Left lung (tissue), 10 donors: Measurements from ENCODE around the gene RABGEF1. TPM values are rescaled to one million over a fixed set of nuclear protein-coding genes. Genes with fewer than 3 reads are reported as not detected.

ENCODE experiments used
- ATAC-seq: fragments of 200-7000 bp; cut with Tn5 transposase; one replicate; pipeline ENCODE4 v1.9.1; 2020; ENCODE audit warnings: moderate library complexity
- DNase-seq, 4 donors: peaks; one replicate each; pipeline ENCODE4 v3.0.0-alpha.2; 2013 to 2020
- H3K27ac ChIP-seq, 2 donors: fragments of 200-600 bp; sonication (generic) in 1 of 2; one replicate each; pipeline versions ENCODE4 v1.5.0 to v1.8.0; 2020 to 2021
- H3K27me3 ChIP-seq, 2 donors: fragments of 200-600 bp; sonication (generic) in 1 of 2; one replicate each; pipeline versions ENCODE4 v1.5.0 to v1.8.0; 2020 to 2021
- H3K36me3 ChIP-seq, 2 donors: fragments of 200-600 bp; sonication (generic) in 1 of 2; one replicate each; pipeline versions ENCODE4 v1.5.0 to v1.8.0; 2020 to 2021
- H3K4me1 ChIP-seq, 2 donors: fragments of 200-600 bp; one replicate each; pipeline ENCODE4 v1.8.0; 2021
- H3K4me3 ChIP-seq, 2 donors: fragments of 200-600 bp; sonication (generic) in 1 of 2; one replicate each; pipeline versions ENCODE4 v1.5.0 to v1.8.0; 2020 to 2021; ENCODE audit warnings: mild to moderate bottlenecking in 1 of 2
- H3K9me3 ChIP-seq, 2 donors: fragments of 200-600 bp; sonication (generic) in 1 of 2; one replicate each; pipeline versions ENCODE4 v1.5.0 to v1.8.0; 2020 to 2021
- CTCF ChIP-seq, 2 donors: fragments of 200-600 bp; sonication (generic) in 1 of 2; IDR thresholded peaks; one replicate each; pipeline versions ENCODE4 v1.5.0 to v1.8.0; 2021; ENCODE audit warnings: antibody characterized with exemption in 2 of 2
- intact Hi-C, 2 donors: fragments of 100-400 bp; cut with DNase I; formaldehyde crosslinking; loops; one replicate each; pipeline versions ENCODE4 v1.11.2 to v1.14.2; 2022
- polyA plus RNA-seq, 6 donors: library from polyadenylated mRNA; unstranded; fragments of 120-200 nt; gene quantifications; one replicate each; pipeline ENCODE4 v1.2.1, GENCODE V29; 2013; ENCODE audit not compliant: insufficient read length in 6 of 6
- total RNA-seq, 2 donors: library from RNA; stranded (reverse); fragmentation: NEBNext Ultra II Directional; extraction: Animal tissue kit (Norgen Biotek cat#: 25700); gene quantifications; one replicate each; pipeline ENCODE4 v1.2.1, GENCODE V29; 2021
- donor health status: DM: no; HTN: yes; CAD: no.
- donor health status: DM: no; HTN: no; CAD: no.

Gene RABGEF1
- total and polyA plus RNA-seq, 8 donors, result 22.5 to 38.9 (median 32.4) TPM

DNA sequence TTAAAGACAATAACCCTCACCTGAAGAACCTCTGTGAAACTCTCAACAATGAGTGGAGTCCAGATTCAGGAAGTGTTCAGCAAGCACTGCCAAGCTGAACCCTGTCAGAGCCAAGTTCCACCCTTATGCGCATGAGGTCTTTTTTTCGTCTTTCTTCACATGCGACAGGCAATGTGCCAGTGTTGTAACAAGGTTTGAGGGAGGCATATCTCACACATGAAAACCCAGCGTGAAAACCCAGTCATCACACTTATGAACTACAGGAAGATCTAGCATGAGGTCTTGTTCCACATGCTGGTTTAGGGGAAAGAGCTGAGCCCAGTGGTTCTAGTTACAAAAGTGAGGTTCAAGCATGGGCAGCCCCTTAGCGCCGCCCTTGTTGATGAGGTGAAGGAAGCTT, 49.7 kb downstream of the RABGEF1 start:
- Histone ChIP-seq H3K36me3 (peaks cover 0 to 82% of the 10 kb centered on the region in 2 donors), H3K4me3 (no peak overlapping the region), H3K27ac (no peak overlapping the region), H3K27me3 (no peaks in the 10 kb centered on the region), H3K9me3 (no peaks in the 10 kb centered on the region), H3K4me1 (no peaks in the 10 kb centered on the region)
- no peak for ATAC-seq
- TF ChIP-seq CTCF (IDR thresholded peaks at IDR 0.05), result no peak
- intact Hi-C loops, result no loop called here
- DNase-seq, result no peak

DNA sequence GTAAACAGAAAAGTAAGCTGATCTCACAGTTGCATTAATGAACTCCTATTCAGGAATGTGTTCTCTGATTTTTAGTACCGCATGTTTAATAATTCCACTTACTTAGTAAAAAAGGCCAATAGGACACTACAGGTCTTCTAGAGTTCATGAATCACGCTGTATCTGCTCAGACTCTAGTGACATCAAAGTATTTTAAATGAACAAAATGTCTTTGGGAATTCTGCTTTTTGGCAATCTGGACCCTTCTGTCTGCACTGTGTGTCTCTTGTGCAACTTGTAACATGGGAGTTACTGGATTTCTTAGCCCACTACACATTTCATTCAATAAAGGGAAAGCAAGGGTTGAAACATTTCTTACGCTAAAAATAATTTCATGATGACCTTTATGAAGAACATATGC, 50.2 kb downstream of the RABGEF1 start:
- peaks cover 0 to 82% of the 10 kb centered on the region in 2 donors for H3K36me3 ChIP-seq
- no peak overlapping the region for H3K27ac ChIP-seq
- intact Hi-C loops, result no loop called here
- no peaks in the 10 kb centered on the region for H3K27me3 ChIP-seq
- H3K4me3 ChIP-seq, result no peak overlapping the region
- ATAC-seq, result no peak
- no peaks in the 10 kb centered on the region for H3K4me1 ChIP-seq
- no peak for TF ChIP-seq CTCF (IDR thresholded peaks at IDR 0.05)
- no peaks in the 10 kb centered on the region for H3K9me3 ChIP-seq
- no peak for DNase-seq

DNA sequence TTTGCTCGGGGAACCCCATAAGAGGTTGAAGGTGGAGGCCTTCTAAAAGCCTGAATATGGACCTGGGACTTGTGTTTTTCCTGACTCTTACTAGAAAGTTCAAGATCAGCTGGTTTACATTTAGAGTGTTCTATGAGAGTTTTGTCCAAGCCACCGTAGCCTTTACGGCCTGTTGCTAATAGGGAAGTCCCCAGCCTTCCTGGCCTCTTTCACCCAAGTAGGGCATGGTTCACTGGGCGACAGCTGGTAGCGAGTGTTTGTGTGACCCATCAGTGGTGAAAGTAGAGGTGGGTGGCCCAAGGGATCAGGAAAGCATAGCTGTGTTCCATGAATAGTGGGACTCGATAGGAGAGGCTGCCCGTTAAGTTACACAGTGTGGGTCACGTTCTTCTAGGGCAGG, 60.1 kb downstream of the RABGEF1 start:
- Histone ChIP-seq H3K36me3 (peaks cover 0 to 98% of the 10 kb centered on the region in 2 donors), H3K9me3 (no peaks in the 10 kb centered on the region), H3K4me1 (no peaks in the 10 kb centered on the region), H3K4me3 (no peak overlapping the region), H3K27ac (no peak overlapping the region), H3K27me3 (no peaks in the 10 kb centered on the region)
- TF ChIP-seq CTCF (IDR thresholded peaks at IDR 0.05), result no peak
- intact Hi-C loops, result no loop called here
- ATAC-seq (no peak), DNase-seq (no peak)

DNA sequence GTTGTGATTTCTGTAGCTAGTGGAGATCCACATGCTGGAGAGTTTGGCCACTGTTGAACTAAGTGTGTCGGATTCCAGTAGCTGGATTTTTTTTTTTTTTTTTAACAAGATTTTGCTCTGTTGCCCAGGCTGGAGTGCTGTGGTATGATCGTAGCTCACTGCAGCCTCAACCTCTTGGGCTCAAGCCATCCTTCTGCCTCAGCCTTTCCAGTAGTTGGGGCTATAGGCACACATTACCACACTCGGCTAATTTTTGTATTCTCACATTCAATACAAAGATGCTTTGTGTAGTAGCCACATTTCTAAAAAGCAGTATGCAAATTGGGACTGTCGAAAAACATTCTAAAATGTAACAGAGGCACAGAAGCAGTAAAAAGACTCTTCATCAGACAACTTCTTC, 63.5 kb downstream of the RABGEF1 start:
- no peak for TF ChIP-seq CTCF (IDR thresholded peaks at IDR 0.05)
- DNase-seq, result no peak
- Histone ChIP-seq H3K36me3 (peaks cover 0 to 98% of the 10 kb centered on the region in 2 donors), H3K27me3 (no peaks in the 10 kb centered on the region), H3K9me3 (no peaks in the 10 kb centered on the region), H3K4me3 (no peak overlapping the region), H3K27ac (no peak overlapping the region), H3K4me1 (no peaks in the 10 kb centered on the region)
- no peak for ATAC-seq
- intact Hi-C loops, result no loop called here

DNA sequence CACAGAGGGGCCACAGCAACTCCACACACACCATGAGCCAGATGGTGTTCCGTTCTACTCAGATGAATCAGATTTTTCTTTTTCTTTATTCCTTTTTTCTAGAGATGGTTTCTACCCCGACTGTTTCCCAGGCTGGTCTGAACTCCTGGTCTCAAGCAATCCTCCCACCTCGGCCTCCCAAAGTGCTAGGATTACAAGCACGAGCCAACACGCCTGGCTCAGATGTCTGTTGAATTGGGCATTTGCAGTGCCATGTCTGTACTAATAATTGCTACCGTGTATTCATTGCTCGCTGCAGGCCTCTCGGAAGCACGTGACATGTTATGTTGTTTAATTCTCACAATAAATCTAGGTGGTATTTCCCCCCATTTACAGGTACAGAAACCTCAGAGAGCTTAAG, 67.2 kb downstream of the RABGEF1 start:
- no peaks in the 10 kb centered on the region for H3K27me3 ChIP-seq
- ATAC-seq, result no peak
- no peaks in the 10 kb centered on the region for H3K9me3 ChIP-seq
- H3K36me3 ChIP-seq, result peaks cover 0 to 91% of the 10 kb centered on the region in 2 donors
- TF ChIP-seq CTCF (IDR thresholded peaks at IDR 0.05), result no peak
- H3K4me3 ChIP-seq, result no peak overlapping the region
- no peak for DNase-seq
- H3K4me1 ChIP-seq, result peaks cover 0 to under 1% of the 10 kb centered on the region in 2 donors
- H3K27ac ChIP-seq, result no peak overlapping the region
- intact Hi-C loops, result no loop called here
